Left renal cortex interstitium (tissue), 4 donors: Measurements from ENCODE around the gene MAP3K2. TPM values are rescaled to one million over a fixed set of nuclear protein-coding genes. Genes with fewer than 3 reads are reported as not detected.
A peak's percentile ranks its signal among the peaks of the same experiment; 100 is the strongest.

Experiments used
- DNase-seq, 4 donors: peaks; one replicate each; pipeline ENCODE4 v3.0.0-alpha.2; 2013; ENCODE audit warnings: low read depth in 4 of 4, low spot score in 2 of 4, missing footprints in 1 of 4
- polyA plus RNA-seq, 4 donors: library from polyadenylated mRNA; unstranded; fragments of 120-200 nt; gene quantifications; one replicate each; pipeline ENCODE4 v1.2.1, GENCODE V29; 2013; ENCODE audit not compliant: insufficient read length in 4 of 4

Gene MAP3K2, protein sequence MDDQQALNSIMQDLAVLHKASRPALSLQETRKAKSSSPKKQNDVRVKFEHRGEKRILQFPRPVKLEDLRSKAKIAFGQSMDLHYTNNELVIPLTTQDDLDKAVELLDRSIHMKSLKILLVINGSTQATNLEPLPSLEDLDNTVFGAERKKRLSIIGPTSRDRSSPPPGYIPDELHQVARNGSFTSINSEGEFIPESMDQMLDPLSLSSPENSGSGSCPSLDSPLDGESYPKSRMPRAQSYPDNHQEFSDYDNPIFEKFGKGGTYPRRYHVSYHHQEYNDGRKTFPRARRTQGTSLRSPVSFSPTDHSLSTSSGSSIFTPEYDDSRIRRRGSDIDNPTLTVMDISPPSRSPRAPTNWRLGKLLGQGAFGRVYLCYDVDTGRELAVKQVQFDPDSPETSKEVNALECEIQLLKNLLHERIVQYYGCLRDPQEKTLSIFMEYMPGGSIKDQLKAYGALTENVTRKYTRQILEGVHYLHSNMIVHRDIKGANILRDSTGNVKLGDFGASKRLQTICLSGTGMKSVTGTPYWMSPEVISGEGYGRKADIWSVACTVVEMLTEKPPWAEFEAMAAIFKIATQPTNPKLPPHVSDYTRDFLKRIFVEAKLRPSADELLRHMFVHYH
- polyA plus RNA-seq: 10 to 100 TPM; 23.2 to 32.1 (median 26.0) TPM

DNA sequence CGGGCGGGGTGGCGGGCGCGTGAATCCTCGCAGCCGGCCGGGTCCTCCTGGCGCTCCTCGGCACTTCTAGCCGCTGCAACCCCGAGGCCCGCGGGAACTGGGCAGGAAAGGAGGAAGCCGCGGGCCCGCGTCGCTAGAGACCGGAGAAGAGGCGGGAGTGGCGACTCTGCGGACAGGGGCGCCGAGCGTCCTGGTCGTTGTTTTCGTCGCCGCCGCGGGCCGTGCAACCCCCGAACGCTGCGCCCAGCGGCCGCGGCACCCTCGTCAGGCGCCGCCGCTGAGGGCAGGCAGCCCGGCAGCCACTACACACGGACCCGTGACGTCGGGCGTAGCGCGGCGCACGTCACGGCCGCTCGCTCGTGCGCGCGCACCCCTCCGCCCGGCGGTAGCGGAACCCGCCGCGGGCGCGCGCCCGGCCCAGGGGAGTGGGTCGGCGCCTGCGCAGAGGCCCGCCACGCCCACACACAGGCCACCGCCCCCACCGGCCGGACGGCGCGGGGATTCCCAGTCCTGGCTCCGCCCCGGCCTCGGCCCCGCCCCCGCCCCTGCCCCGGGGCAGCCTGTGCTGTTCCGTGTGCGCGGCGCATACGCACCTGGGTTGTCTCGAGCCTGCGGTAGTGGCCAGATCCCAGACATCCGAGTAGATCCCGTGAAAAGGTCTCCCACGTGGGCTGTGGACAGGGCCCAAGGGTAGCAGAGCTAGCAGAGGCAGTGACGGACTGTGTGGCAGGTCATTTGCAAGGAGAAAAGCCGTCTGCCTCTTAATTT, at the start of gene MAP3K2:
TSS of gene MAP3K2 (minus strand) at position 321 of the 768 bp plus-strand sequence. CDS start 44,846 bp downstream, outside the sequence.
- DNase-seq: peak; percentile 62 to 87 (median 75)

- DNase-seq: no peak
These were observed 49.3 kb upstream of the MAP3K2 start for GRCh38 chr2:127437056-127437455.

- DNase-seq: no peak
These were observed 46.7 kb upstream of the MAP3K2 start for GRCh38 chr2:127434515-127434914.

DNA sequence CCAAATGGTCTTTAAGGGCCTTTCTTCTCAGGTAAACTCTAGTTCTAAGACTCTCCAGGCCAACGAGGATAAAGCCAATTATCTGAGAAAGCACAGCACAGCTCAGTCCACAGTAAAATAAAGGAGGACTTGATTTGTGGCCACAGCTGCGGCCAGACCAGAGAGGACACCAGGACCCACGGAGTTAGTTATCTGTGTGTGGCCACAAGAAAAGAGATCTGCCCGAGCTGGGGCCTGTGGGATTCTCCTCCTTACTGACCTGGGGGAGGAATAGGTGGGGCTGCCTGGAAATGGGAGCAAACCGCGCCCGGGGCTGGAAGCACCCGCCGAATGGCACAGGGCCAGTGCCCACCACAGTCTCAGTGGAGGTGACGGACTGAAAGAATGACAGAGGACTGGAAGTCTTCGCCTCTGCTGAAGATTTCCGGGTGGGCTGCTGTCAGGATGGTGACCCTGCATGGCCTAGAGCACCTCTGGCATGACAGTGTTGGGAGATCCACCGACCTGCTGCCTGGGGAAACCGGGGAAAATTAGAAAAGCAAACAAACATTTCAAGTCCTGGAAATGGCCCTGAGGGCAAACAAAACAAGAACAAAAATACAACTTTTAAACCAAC, 43.7 kb upstream of the MAP3K2 start:
- DNase-seq: no peak

DNA sequence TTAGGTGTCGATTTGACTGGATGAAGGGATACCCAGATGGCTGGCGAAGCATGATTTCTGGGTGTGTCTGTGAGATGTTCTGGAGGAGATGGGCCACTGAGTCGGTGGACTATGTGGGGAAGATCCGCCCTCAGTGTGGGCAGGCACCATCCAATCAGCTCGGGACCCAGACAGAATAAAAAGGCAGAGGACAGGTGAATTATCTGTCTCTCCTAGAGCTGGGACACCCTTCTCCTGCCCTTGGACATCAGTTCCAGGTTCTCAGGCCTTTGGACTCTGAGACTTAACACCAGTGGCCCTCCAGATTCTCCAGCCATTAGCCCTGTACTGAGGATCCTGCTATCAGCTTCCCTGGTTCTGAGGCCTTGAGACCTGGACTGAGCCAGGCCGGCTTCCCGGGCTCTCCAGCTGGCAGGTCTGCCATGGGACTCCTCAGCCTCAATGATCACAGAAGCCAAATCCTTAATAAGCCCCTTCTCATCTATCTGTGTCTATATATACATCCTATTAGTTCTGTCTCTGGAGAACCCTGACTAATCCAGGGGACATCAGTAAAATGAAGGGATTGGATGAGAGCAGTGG, 42.2 kb upstream of the MAP3K2 start:
- DNase-seq: no peak

- no peak for DNase-seq
These were observed 41.5 kb upstream of the MAP3K2 start for GRCh38 chr2:127429291-127429690.

DNA sequence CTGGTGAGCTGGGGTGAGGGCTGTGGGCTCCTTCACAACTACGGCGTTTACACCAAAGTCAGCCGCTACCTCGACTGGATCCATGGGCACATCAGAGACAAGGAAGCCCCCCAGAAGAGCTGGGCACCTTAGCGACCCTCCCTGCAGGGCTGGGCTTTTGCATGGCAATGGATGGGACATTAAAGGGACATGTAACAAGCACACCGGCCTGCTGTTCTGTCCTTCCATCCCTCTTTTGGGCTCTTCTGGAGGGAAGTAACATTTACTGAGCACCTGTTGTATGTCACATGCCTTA, 41.0 kb upstream of the MAP3K2 start:
- DNase-seq: no peak

- no peak for DNase-seq
These were observed 40.5 kb upstream of the MAP3K2 start for GRCh38 chr2:127428057-127428814.

- DNase-seq: no peak
These were observed 39.7 kb upstream of the MAP3K2 start for GRCh38 chr2:127427376-127428056.

DNA sequence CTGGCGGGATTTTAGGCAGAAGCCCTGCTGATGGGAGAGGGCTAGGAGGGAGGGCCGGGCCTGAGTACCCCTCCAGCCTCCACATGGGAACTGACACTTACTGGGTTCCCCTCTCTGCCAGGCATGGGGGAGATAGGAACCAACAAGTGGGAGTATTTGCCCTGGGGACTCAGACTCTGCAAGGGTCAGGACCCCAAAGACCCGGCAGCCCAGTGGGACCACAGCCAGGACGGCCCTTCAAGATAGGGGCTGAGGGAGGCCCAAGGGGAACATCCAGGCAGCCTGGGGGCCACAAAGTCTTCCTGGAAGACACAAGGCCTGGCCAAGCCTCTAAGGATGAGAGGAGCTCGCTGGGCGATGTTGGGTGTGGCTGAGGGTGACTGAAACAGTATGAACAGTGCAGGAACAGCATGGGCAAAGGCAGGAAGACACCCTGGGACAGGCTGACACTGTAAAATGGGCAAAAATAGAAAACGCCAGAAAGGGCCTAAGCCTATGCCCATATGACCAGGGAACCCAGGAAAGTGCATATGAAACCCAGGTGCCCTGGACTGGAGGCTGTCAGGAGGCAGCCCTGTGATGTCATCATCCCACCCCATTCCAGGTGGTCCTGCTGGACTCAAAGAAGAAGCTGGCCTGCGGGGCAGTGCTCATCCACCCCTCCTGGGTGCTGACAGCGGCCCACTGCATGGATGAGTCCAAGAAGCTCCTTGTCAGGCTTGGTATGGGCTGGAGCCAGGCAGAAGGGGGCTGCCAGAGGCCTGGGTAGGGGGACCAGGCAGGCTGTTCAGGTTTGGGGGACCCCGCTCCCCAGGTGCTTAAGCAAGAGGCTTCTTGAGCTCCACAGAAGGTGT, 39.0 kb upstream of the MAP3K2 start:
- DNase-seq: no peak

DNA sequence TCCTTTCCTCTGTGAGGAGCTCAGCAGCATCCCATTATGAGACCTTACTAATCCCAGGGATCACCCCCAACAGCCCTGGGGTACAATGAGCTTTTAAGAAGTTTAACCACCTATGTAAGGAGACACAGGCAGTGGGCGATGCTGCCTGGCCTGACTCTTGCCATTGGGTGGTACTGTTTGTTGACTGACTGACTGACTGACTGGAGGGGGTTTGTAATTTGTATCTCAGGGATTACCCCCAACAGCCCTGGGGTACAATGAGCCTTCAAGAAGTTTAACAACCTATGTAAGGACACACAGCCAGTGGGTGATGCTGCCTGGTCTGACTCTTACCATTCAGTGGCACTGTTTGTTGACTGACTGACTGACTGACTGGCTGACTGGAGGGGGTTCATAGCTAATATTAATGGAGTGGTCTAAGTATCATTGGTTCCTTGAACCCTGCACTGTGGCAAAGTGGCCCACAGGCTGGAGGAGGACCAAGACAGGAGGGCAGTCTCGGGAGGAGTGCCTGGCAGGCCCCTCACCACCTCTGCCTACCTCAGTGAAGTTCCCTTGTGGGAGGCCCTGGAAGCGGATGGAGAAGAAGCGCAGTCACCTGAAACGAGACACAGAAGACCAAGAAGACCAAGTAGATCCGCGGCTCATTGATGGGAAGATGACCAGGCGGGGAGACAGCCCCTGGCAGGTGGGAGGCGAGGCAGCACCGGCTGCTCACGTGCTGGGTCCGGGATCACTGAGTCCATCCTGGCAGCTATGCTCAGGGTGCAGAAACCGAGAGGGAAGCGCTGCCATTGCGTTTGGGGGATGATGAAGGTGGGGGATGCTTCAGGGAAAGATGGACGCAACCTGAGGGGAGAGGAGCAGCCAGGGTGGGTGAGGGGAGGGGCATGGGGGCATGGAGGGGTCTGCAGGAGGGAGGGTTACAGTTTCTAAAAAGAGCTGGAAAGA, 38.0 kb upstream of the MAP3K2 start:
- DNase-seq: no peak

DNA sequence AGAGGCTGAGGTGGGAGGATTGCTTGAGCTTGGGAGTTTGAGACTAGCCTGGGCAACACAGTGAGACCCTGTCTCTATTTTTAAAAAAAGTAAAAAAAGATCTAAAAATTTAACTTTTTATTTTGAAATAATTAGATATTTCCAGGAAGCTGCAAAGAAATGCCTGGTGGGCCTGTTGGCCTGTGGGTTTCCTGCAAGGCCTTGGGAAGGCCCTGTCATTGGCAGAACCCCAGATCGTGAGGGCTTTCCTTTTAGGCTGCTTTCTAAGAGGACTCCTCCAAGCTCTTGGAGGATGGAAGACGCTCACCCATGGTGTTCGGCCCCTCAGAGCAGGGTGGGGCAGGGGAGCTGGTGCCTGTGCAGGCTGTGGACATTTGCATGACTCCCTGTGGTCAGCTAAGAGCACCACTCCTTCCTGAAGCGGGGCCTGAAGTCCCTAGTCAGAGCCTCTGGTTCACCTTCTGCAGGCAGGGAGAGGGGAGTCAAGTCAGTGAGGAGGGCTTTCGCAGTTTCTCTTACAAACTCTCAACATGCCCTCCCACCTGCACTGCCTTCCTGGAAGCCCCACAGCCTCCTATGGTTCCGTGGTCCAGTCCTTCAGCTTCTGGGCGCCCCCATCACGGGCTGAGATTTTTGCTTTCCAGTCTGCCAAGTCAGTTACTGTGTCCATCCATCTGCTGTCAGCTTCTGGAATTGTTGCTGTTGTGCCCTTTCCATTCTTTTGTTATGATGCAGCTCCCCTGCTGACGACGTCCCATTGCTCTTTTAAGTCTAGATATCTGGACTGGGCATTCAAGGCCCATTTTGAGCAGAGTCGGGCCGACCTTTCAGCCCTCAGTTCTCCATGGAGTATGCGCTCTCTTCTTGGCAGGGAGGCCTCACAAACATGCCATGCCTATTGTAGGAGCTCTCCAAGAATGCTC, 37.1 kb upstream of the MAP3K2 start:
- DNase-seq: no peak

- no peak for DNase-seq
These were observed 36.1 kb upstream of the MAP3K2 start for GRCh38 chr2:127423880-127424279.

GRCh38 chr2:127423478-127423843, 35.7 kb upstream of the MAP3K2 start:
- DNase-seq: no peak

DNA sequence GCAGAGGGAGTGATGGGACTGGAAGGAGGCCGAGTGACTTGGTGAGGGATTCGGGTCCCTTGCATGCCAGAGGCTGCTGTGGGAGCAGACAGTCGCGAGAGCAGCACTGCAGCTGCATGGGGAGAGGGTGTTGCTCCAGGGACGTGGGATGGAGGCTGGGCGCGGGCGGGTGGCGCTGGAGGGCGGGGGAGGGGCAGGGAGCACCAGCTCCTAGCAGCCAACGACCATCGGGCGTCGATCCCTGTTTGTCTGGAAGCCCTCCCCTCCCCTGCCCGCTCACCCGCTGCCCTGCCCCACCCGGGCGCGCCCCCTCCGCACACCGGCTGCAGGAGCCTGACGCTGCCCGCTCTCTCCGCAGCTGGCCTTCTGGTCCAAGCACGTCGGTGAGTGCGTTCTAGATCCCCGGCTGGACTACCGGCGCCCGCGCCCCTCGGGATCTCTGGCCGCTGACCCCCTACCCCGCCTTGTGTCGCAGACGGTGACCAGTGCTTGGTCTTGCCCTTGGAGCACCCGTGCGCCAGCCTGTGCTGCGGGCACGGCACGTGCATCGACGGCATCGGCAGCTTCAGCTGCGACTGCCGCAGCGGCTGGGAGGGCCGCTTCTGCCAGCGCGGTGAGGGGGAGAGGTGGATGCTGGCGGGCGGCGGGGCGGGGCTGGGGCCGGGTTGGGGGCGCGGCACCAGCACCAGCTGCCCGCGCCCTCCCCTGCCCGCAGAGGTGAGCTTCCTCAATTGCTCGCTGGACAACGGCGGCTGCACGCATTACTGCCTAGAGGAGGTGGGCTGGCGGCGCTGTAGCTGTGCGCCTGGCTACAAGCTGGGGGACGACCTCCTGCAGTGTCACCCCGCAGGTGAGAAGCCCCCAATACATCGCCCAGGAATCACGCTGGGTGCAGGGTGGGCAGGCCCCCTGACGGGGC, 35.0 kb upstream of the MAP3K2 start:
- DNase-seq: no peak
